GM19239 (cell line): Measurements from ENCODE around the gene CYP26B1.
A peak's percentile ranks its signal among the peaks of the same experiment; 100 is the strongest.

Source experiments
- DNase-seq: peaks from one replicate; pipeline ENCODE4 v3.0.0; 2011; ENCODE audit warnings: low spot score; ENCODE audit not compliant: insufficient read length
- FAIRE-seq: peaks from 2 replicates; lab custom pipeline; 2011; peaks lifted over from hg19 to GRCh38; lab: Jason Lieb, UNC

Gene CYP26B1

DNA sequence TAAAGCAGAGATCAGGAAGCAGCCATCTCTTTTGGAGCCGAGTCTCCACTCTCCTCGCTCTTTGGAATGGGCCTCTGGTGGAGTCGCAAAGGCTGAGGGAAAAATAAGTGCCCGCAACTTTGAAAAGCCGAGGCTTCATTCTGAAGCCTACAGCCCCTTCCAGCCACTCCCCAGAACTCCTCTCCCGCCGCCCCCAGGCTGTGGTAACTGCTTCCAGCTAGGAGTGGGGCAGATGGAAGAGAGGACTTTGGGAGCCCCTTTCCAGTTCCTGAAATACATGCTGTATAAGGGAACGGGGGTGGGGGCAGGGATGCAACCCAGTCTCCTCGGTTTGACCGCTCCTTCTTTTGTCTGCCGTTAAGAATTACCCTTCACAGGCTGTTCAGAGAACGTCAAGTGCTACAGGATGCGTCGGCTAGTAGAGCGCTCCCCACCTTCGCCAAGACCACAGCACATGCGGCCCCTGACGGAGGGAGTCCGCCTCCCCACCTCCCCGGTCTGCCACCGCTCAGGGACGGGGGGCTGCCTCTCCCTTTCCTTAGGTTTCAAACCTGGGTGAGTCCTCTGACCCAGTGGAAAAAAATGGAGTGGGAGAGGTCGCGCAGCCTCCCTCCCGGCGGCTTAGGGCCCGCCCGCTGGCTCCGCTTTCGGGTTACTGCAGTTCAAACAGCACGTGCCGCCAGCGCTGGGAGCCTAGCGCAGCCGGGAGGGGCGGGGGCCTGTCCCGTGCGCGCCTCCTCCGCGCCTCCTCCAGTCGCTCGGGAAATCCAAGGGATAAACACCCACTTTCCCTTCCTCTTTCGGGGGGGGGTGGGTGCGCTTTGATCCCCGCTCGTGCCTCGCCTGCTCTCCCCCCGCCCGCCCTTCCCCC, 4.9 kb downstream of the CYP26B1 start:
- DNase-seq (no peak), FAIRE-seq (no peak)

DNA sequence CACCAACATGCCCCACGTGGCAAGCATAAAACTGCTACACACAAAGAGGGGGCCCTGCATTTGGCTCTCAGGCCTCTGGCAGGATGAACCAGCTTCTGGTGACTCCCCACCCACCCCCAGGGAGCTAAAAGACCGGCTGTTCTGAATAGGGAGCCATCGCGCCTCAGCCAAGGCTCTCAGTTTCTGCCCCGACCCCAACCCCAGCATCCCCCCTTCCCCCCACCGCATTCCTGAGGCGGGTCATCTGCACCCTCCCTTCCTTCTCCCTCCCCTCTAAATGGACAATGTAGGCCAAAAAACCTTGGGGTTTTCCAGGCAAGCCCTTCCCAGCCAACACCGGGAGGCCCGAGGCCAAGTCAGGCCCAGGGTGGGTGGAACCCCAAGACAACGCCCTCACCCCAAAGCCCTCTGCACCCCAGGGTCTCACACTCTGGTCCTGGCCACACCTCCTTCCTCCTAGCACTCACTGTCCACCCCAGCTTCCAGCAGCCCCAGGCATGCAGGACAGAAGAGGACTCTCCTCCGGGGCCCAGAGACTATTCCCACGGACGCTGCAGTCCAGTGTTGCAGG, 5.7 kb downstream of the CYP26B1 start:
- DNase-seq (no peak), FAIRE-seq (no peak)

GRCh38 chr2:72141032-72141645, 6.5 kb downstream of the CYP26B1 start:
- no peak for FAIRE-seq
- no peak for DNase-seq

DNA sequence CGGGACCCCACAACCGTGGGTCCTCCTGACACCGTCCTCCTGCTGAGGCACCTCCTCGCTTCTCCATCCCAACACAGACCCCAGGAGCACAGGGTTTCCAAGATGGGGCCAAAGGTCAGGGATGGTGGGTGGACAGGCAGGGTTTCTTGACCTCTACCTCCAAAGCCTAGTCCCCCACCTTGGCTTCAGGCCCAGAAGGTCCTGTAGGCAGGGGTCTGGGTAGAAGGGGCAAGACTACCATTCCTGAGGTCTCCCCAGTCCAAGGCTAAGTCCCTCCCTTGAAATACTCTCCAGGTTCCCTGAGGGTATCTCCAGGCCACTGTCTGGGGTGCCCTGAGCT, 7.1 kb downstream of the CYP26B1 start:
- DNase-seq = no peak

DNA sequence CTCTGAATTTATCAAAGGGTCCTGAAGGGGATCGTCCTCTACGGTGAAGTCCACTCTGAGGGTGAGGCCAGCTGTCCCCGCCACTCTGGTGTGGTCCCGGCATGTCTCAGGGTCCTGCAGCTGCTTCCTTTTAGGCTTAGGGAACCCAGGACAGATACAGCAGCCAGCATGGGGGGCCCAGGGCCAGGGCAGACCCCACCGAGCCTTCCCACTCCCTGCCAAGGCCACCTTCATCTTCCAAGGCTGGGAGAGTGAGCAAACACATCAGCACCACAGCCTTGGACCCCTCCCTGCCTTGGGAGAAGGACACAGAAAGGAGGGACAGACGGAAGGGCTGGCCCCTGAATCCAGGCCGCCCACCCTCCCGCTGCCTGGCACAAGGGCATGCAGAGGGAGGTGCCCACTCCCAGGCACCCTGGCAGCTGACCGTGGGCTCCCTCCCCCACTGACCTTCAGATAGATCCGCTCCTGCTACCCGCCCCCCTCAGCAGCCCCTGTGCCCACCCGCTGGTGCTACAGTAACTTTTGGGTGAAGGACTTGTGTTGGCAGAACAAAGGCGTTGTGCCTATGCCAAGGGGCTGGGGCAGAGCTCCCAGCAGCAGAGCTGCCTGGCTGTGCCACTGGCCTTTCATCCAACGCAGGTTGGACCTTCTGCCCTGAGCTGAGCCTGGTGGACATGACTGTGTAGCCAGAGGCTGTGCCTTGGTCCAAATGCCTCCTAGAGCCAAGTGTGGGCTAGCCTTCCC, 7.6 kb downstream of the CYP26B1 start:
- FAIRE-seq = no peak
- no peak for DNase-seq

More for the DNA sequence above, 7.1 kb downstream of the CYP26B1 start:
- no peak for FAIRE-seq

- FAIRE-seq = no peak
- no peak for DNase-seq
Measured at GRCh38 chr2:72139471-72139873, 8.2 kb downstream of the CYP26B1 start.

DNA sequence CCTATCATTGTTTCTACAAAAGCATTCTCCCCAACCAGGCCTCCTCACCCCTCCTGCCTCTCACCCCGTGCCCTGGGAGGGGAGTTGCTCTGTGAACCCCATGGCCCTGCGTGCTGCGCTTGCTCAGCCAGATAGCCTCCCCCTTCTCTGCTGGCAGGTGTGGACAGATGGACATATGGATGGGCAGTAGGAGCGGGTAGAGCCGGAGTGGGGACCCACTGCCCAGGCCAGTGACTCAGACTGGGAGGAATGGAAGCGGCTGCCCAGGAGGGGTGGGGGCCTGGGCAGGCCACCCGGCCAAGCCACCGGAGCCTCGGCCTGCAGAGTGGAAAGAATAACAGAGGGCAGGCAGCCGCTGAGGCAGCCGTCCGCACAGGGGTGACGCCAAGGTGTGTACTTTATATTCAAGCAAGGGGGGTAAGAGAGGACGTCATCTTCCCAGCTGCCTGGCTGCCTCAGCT, 8.7 kb downstream of the CYP26B1 start:
- no peak for FAIRE-seq
- DNase-seq = no peak

GRCh38 chr2:72138011-72138881, 9.4 kb downstream of the CYP26B1 start:
- FAIRE-seq = no peak
- DNase-seq = no peak

GRCh38 chr2:72137498-72138010, 10.1 kb downstream of the CYP26B1 start:
- peak; percentile 87 for DNase-seq

GRCh38 chr2:72136933-72137497, 10.6 kb downstream of the CYP26B1 start:
- no peak for FAIRE-seq

More at GRCh38 chr2:72137498-72138010, 10.1 kb downstream of the CYP26B1 start:
- FAIRE-seq = no peak

DNA sequence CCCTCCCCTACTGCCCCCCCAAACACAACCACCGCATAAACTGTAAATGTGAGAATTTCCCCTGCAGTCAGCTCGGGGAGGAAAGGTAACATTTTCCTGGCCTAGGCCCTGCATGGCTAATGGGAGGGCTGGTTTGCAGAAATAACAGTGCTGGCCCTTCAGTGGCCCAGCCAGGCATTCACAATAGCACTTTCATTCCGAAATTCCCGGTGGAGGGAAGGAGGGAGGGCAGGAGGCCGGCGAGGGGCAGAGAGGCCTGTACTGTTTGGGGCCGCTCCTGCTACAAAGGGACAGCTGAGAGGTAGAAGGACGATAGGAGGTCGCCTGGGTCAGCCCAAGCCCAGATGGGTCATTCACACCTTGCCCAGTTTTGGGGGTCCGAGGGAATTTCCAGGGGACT, 11.3 kb downstream of the CYP26B1 start:
- DNase-seq (no peak), FAIRE-seq (no peak)

More at GRCh38 chr2:72136933-72137497, 10.6 kb downstream of the CYP26B1 start:
- DNase-seq = no peak

- no peak for DNase-seq
- FAIRE-seq = no peak
Measured at GRCh38 chr2:72135921-72136320, 11.7 kb downstream of the CYP26B1 start.

DNA sequence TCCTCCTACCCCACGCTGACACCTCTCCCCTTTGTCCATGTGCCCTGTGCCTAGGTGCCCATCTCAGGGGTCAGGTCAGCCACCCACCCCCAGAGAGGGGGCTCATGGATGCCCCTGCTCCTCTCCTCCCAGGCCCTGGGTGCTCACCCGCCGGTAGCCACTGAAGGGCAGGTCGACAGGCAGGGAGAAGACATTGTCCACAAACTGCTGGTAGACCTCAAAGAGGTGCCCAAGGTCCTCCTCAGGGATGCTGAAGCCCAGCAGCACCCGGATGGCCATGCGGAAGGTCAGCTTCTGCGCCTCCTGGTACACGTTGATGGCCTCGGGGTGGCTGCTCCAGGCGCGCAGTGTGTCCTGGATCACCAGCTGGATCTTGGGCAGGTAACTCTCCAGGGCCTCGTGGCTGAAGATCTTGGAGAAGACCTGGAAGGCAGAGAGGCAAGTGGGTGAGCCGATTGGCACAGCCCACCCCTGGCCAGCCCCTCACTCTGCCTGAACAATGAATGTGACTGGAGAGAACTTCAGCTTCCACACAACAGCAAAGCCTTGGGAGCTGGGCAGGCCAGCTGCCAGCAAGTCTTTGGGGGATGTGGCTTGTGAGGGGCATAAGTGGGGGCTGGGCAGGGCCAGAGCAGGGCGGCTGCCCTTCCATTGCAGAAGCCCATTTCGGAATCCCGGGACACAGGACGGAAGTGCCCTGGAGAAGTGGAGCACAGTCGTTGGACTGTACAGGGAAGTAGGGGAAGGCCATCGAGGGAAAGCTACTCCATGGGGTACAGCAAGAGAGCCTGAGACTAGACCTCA, 12.5 kb downstream of the CYP26B1 start:
- FAIRE-seq (no peak), DNase-seq (no peak)

DNA sequence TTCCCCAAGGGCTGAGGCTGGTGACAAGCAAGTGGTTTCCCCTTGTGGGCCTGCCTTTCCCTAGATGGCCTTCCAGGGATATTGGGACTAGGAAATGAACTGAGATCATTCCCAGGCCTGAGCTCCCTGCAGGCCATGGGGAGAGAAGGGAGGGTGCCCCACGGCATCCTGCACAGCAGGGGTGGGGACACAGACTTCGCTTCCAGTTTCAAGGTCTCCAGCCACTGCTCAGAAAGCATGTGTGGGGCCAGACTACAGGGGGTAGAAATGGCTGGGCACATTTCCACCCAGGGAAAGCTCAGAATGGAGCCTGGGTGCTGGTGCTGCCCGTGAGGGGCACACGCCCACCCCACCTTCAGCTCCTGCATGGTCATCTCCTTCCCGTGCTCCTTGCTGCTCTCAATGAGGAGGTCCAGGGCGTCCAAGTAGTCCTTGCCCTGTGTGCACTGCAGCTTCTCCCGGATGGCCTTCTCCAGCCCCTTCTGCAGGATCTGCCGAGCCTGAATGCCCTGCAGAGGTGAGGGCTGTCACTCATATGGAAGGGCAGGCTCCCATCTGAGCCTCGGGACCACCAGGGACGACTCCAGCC, 13.2 kb downstream of the CYP26B1 start:
- FAIRE-seq = no peak
- DNase-seq = no peak

- no peak for DNase-seq
- FAIRE-seq = no peak
Measured at GRCh38 chr2:72133721-72134407, 13.8 kb downstream of the CYP26B1 start.

- DNase-seq = no peak
- FAIRE-seq = no peak
Measured at GRCh38 chr2:72132981-72133720, 14.5 kb downstream of the CYP26B1 start.
